ENCODE results near the gene CCSER1. TPM values are rescaled to one million over a fixed set of nuclear protein-coding genes. Genes with fewer than 3 reads are reported as not detected.

Gene CCSER1
- total RNA-seq, 4 donors from 2014 or later, result 3.6 to 7.0 (median 5.5) TPM

DNA sequence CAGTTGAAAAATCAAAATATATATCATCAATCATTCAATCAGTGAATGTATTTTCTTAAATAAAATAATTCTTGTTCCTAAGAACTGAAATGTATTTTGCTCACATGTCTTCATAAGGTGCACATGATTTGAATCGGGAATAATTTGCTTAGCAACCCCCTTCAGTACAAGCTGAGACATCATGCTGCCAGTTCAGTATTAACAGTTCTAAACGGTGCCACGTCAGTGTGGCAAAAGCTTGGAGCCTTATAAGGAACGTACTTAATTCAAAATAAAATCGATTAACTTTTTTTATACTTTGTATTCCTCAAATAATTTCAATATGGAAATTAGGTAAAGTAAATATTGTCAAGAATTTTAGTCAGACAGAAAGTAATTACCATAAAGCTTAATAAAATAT, 287.9 kb downstream of the CCSER1 start:
- H3K4me3 ChIP-seq, result no peak overlapping the region
- H3K27ac ChIP-seq (replicated peaks in 1 of 4), result no peak overlapping the region
- intact Hi-C loops (cut with DNase I), result no loop called here
- H3K36me3 ChIP-seq, result no peaks in the 10 kb centered on the region
- no peaks in the 10 kb centered on the region for H3K9me3 ChIP-seq
- H3K27me3 ChIP-seq, result no peaks in the 10 kb centered on the region
- WGBS, result 79% methylated on average over 5 of the region's 5 CpGs
- H3K4me1 ChIP-seq, result no peaks in the 10 kb centered on the region
- DNase-seq (ENCODE audit: extremely low spot score), result no peak
- no peak for TF ChIP-seq POLR2AphosphoS5 (IDR thresholded peaks at IDR 0.05)
- TF ChIP-seq EP300 (IDR thresholded peaks at IDR 0.05), result no peak
- TF ChIP-seq, protein P1, sequence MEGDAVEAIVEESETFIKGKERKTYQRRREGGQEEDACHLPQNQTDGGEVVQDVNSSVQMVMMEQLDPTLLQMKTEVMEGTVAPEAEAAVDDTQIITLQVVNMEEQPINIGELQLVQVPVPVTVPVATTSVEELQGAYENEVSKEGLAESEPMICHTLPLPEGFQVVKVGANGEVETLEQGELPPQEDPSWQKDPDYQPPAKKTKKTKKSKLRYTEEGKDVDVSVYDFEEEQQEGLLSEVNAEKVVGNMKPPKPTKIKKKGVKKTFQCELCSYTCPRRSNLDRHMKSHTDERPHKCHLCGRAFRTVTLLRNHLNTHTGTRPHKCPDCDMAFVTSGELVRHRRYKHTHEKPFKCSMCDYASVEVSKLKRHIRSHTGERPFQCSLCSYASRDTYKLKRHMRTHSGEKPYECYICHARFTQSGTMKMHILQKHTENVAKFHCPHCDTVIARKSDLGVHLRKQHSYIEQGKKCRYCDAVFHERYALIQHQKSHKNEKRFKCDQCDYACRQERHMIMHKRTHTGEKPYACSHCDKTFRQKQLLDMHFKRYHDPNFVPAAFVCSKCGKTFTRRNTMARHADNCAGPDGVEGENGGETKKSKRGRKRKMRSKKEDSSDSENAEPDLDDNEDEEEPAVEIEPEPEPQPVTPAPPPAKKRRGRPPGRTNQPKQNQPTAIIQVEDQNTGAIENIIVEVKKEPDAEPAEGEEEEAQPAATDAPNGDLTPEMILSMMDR (IDR thresholded peaks at IDR 0.05), result no peak
- TF ChIP-seq POLR2A (IDR thresholded peaks at IDR 0.05; ENCODE audit: low read depth), result no peak

- no peaks in the 10 kb centered on the region for H3K27me3 ChIP-seq
- 0% methylated on average over 2 of the region's 2 CpGs for WGBS
- H3K4me3 ChIP-seq, result no peak overlapping the region
- H3K4me1 ChIP-seq, result no peaks in the 10 kb centered on the region
- H3K27ac ChIP-seq (replicated peaks in 1 of 4), result no peak overlapping the region
- no peaks in the 10 kb centered on the region for H3K36me3 ChIP-seq
- intact Hi-C loops (cut with DNase I), result no loop called here
- DNase-seq (ENCODE audit: extremely low spot score), result no peak
- no peaks in the 10 kb centered on the region for H3K9me3 ChIP-seq
- TF ChIP-seq EP300 (IDR thresholded peaks at IDR 0.05) (no peak), POLR2A (IDR thresholded peaks at IDR 0.05; ENCODE audit: low read depth) (no peak), POLR2AphosphoS5 (IDR thresholded peaks at IDR 0.05) (no peak)
- TF ChIP-seq, protein P1 (IDR thresholded peaks at IDR 0.05), result peak; percentile 29 to 48 (median 30)
These were observed 292.0 kb downstream of the CCSER1 start for GRCh38 chr4:90419124-90419711.

DNA sequence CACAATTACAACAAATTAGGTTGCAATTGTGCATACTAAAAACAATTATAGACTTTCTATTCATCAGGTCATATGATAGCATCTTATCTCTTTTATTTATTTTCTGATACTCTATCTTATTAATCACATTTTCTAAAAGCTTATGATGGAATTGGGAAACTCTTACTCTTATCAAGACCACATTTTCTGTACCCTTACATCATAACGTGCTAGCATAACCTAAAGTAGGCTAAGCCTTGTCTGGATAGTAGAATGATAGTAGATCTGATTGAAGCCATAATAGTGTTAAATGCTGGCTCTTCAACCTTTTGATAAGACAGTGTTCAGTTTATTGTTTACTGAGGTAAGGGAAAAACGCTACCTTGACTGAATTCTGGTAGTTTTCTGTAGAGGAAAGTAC, 294.0 kb downstream of the CCSER1 start:
- no peak for DNase-seq (ENCODE audit: extremely low spot score)
- intact Hi-C loops (cut with DNase I), result no loop called here
- Histone ChIP-seq H3K4me3 (no peak overlapping the region), H3K9me3 (no peaks in the 10 kb centered on the region), H3K27ac (replicated peaks in 1 of 4) (no peak overlapping the region), H3K27me3 (no peaks in the 10 kb centered on the region), H3K4me1 (no peaks in the 10 kb centered on the region), H3K36me3 (no peaks in the 10 kb centered on the region)
- WGBS, result 76% methylated on average over 2 of the region's 2 CpGs
- no peak for TF ChIP-seq POLR2A (IDR thresholded peaks at IDR 0.05; ENCODE audit: low read depth)
- TF ChIP-seq POLR2AphosphoS5 (IDR thresholded peaks at IDR 0.05), result no peak
- TF ChIP-seq, protein P1 (IDR thresholded peaks at IDR 0.05), result no peak
- TF ChIP-seq EP300 (IDR thresholded peaks at IDR 0.05), result no peak

DNA sequence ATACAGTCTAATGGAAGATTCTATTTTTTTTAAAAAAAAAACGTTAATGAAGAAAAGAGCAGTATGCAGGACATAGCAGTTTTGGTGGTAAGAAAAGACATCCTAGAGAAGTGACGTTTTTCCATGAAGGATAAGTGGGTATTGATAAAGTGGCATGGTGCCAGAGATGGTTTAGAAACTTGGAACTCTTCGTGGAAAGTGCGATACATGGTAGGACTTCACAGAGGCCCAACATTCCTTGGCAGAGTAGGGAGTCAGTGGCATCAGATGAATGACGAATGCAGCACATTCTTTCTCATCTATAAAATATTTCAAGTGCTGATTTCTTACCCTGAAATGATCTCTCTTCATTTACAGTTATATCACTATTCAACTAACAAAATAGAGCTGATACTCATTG, 298.7 kb downstream of the CCSER1 start:
- Histone ChIP-seq H3K4me3 (no peak overlapping the region), H3K27ac (replicated peaks in 1 of 4) (no peak overlapping the region), H3K9me3 (no peaks in the 10 kb centered on the region), H3K4me1 (no peaks in the 10 kb centered on the region), H3K36me3 (no peaks in the 10 kb centered on the region), H3K27me3 (no peaks in the 10 kb centered on the region)
- intact Hi-C loops (cut with DNase I), result no loop called here
- TF ChIP-seq POLR2AphosphoS5 (IDR thresholded peaks at IDR 0.05), result no peak
- TF ChIP-seq EP300 (IDR thresholded peaks at IDR 0.05), result no peak
- no peak for TF ChIP-seq POLR2A (IDR thresholded peaks at IDR 0.05; ENCODE audit: low read depth)
- TF ChIP-seq, protein P1 (IDR thresholded peaks at IDR 0.05), result no peak
- 82% methylated on average over 5 of the region's 5 CpGs for WGBS
- DNase-seq (ENCODE audit: extremely low spot score), result no peak

DNA sequence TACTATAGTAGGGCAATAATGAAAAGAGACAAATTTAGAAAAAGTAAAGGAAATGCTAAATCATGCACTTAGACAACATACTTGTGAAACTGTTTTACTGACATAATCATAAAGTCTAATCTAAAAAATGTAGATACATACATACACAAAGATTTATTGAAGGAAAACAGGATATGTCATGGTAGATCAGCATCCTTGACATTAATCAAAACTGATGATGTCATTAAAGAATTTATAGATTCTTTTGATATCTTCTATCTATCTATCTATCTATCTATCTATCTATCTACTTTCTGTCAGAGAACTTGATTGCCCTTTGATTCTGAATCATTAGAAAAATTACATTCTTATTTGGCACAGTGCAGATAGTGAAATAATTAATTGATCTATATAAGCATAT, 311.3 kb downstream of the CCSER1 start:
- H3K27ac ChIP-seq (replicated peaks in 1 of 4), result no peak overlapping the region
- H3K27me3 ChIP-seq, result no peaks in the 10 kb centered on the region
- no peaks in the 10 kb centered on the region for H3K4me1 ChIP-seq
- no peaks in the 10 kb centered on the region for H3K9me3 ChIP-seq
- H3K4me3 ChIP-seq, result no peak overlapping the region
- TF ChIP-seq POLR2A (IDR thresholded peaks at IDR 0.05; ENCODE audit: low read depth) (no peak), EP300 (IDR thresholded peaks at IDR 0.05) (no peak), POLR2AphosphoS5 (IDR thresholded peaks at IDR 0.05) (no peak)
- TF ChIP-seq, protein P1 (IDR thresholded peaks at IDR 0.05), result no peak
- intact Hi-C loops (cut with DNase I), result no loop called here
- H3K36me3 ChIP-seq, result no peaks in the 10 kb centered on the region
- no peak for DNase-seq (ENCODE audit: extremely low spot score)

Data from esophagus muscularis mucosa (tissue), 4 donors.